ENCODE results near the gene TAS2R10. TPM values are rescaled to one million over a fixed set of nuclear protein-coding genes. Genes with fewer than 3 reads are reported as not detected.
"Not testable (repeated sequence)": the region's sequence is repeated elsewhere in the genome, so short reads cannot be mapped to it uniquely, and the experiment has no call there.

Gene TAS2R10
- total RNA-seq, 3 donors from 2014 or later: 0.18 to 0.19 TPM; not detected in 1

GRCh38 chr12:10811883-10812536 lies 14.1 kb downstream of the TAS2R10 start:
- ATAC-seq (no peak), DNase-seq (no peak)
- no peak overlapping the region for H3K4me3 Mint-ChIP-seq
- no peaks in the 10 kb centered on the region for H3K4me1 Mint-ChIP-seq (ENCODE audit: low read depth)
- peaks cover 14% of the 10 kb centered on the region for H3K27me3 Mint-ChIP-seq (ENCODE audit: low read depth)
- no peaks in the 10 kb centered on the region for H3K36me3 Mint-ChIP-seq (ENCODE audit: insufficient read depth)
- no peaks in the 10 kb centered on the region for H3K9me3 Mint-ChIP-seq

- Mint-ChIP-seq H3K4me1 (ENCODE audit: low read depth) (no peaks in the 10 kb centered on the region), H3K9me3 (no peaks in the 10 kb centered on the region), H3K36me3 (ENCODE audit: insufficient read depth) (no peaks in the 10 kb centered on the region), H3K4me3 (no peak within 1 kb of the TSS), H3K27me3 (ENCODE audit: low read depth) (peaks cover 10% of the 10 kb centered on the region)
- DNase-seq (no peak), ATAC-seq (no peak)
These were observed 16.1 kb downstream of the TAS2R10 start, which contains the start of gene TAS2R9 for GRCh38 chr12:10810068-10810467. TAS2R9 (minus strand) TSS chr12:10810168; CDS start chr12:10810075, 93 bp downstream.

- no peaks in the 10 kb centered on the region for H3K9me3 Mint-ChIP-seq
- H3K36me3 Mint-ChIP-seq (ENCODE audit: insufficient read depth): no peaks in the 10 kb centered on the region
- H3K27me3 Mint-ChIP-seq (ENCODE audit: low read depth): peaks cover 14% of the 10 kb centered on the region
- ATAC-seq (no peak), DNase-seq (no peak)
- no peaks in the 10 kb centered on the region for H3K4me1 Mint-ChIP-seq (ENCODE audit: low read depth)
- no peak within 1 kb of the TSS for H3K4me3 Mint-ChIP-seq
These were observed 19.0 kb downstream of the TAS2R10 start, which contains the start of gene TAS2R8 for GRCh38 chr12:10807186-10807585. TAS2R8 (minus strand) TSS chr12:10807286; CDS start chr12:10806980, 306 bp downstream.

GRCh38 chr12:10802587-10802986 lies 23.6 kb downstream of the TAS2R10 start, which contains the start of gene TAS2R7:
TAS2R7 (minus strand) TSS chr12:10802627; CDS start chr12:10802570, 57 bp downstream.
- no peak for DNase-seq
- Mint-ChIP-seq H3K4me3 (no peak within 1 kb of the TSS), H3K9me3 (no peaks in the 10 kb centered on the region), H3K27me3 (ENCODE audit: low read depth) (peaks cover 24% of the 10 kb centered on the region), H3K4me1 (ENCODE audit: low read depth) (no peaks in the 10 kb centered on the region), H3K36me3 (ENCODE audit: insufficient read depth) (no peaks in the 10 kb centered on the region)
- ATAC-seq: no peak

- peaks cover 30% of the 10 kb centered on the region for H3K27me3 Mint-ChIP-seq (ENCODE audit: low read depth)
- no peak overlapping the region for H3K4me3 Mint-ChIP-seq
- DNase-seq (no peak), ATAC-seq (no peak)
- H3K4me1 Mint-ChIP-seq (ENCODE audit: low read depth): no peaks in the 10 kb centered on the region
- no peaks in the 10 kb centered on the region for H3K36me3 Mint-ChIP-seq (ENCODE audit: insufficient read depth)
- no peaks in the 10 kb centered on the region for H3K9me3 Mint-ChIP-seq
These were observed 24.4 kb downstream of the TAS2R10 start for GRCh38 chr12:10801741-10802140.

- peaks cover 18% of the 10 kb centered on the region for H3K27me3 Mint-ChIP-seq (ENCODE audit: low read depth)
- ATAC-seq (no peak), DNase-seq (no peak)
- H3K36me3 Mint-ChIP-seq (ENCODE audit: insufficient read depth): no peaks in the 10 kb centered on the region
- no peaks in the 10 kb centered on the region for H3K9me3 Mint-ChIP-seq
- H3K4me1 Mint-ChIP-seq (ENCODE audit: low read depth): no peaks in the 10 kb centered on the region
- no peak overlapping the region for H3K4me3 Mint-ChIP-seq
These were observed 31.9 kb downstream of the TAS2R10 start for GRCh38 chr12:10794222-10794621.

- not testable (repeated sequence) for ATAC-seq; H3K4me3 Mint-ChIP-seq; H3K36me3 Mint-ChIP-seq (ENCODE audit: insufficient read depth); H3K9me3 Mint-ChIP-seq; H3K4me1 Mint-ChIP-seq (ENCODE audit: low read depth); DNase-seq
- H3K27me3 Mint-ChIP-seq (ENCODE audit: low read depth): peaks cover 12% of the 10 kb centered on the region
These were observed 34.4 kb downstream of the TAS2R10 start for GRCh38 chr12:10791769-10792168.

GRCh38 chr12:10783252-10783651 lies 42.9 kb downstream of the TAS2R10 start:
- ATAC-seq: no peak
- no peak for DNase-seq
- H3K27me3 Mint-ChIP-seq (ENCODE audit: low read depth): peaks cover 6% of the 10 kb centered on the region

GRCh38 chr12:10779103-10779502 lies 47.1 kb downstream of the TAS2R10 start:
- DNase-seq: no peak
- peaks cover 8% of the 10 kb centered on the region for H3K27me3 Mint-ChIP-seq (ENCODE audit: low read depth)
- no peak overlapping the region for H3K4me3 Mint-ChIP-seq
- no peaks in the 10 kb centered on the region for H3K4me1 Mint-ChIP-seq (ENCODE audit: low read depth)
- H3K36me3 Mint-ChIP-seq (ENCODE audit: insufficient read depth): no peaks in the 10 kb centered on the region
- H3K9me3 Mint-ChIP-seq: no peaks in the 10 kb centered on the region
- no peak for ATAC-seq

More at GRCh38 chr12:10783252-10783651, 42.9 kb downstream of the TAS2R10 start:
- no peaks in the 10 kb centered on the region for H3K36me3 Mint-ChIP-seq (ENCODE audit: insufficient read depth)
- H3K9me3 Mint-ChIP-seq: no peaks in the 10 kb centered on the region
- no peak overlapping the region for H3K4me3 Mint-ChIP-seq
- no peaks in the 10 kb centered on the region for H3K4me1 Mint-ChIP-seq (ENCODE audit: low read depth)

Other genes starting within 250 kb of the TAS2R10 start
- 100 to 1,000 TPM in 1 of 3 donors, 10 to 100 TPM in 2; 78.1 to 104 (median 98.0) TPM for gene MAGOHB, start 212.7 kb downstream of the TAS2R10 start, total RNA-seq
- under 1 TPM; 0.25 to 0.33 (median 0.32) TPM for gene STYK1, start 152.3 kb downstream of the TAS2R10 start, total RNA-seq
- gene YBX3, start 103.0 kb downstream of the TAS2R10 start, total RNA-seq: 100 to 1,000 TPM; 135 to 253 (median 179) TPM
- gene TAS2R7, start 23.7 kb downstream of the TAS2R10 start, total RNA-seq: not detected
- not detected for gene TAS2R8, start 19.1 kb downstream of the TAS2R10 start, total RNA-seq
- not detected for gene TAS2R9, start 16.2 kb downstream of the TAS2R10 start, total RNA-seq
- 1 to 10 TPM in 1 of 3 donors, under 1 TPM in 2; 0.32 to 1.3 (median 0.91) TPM for gene PRR4, start 23.1 kb upstream of the TAS2R10 start, total RNA-seq
- 10 to 100 TPM in 2 of 3 donors, 1 to 10 TPM in 1; 8.6 to 12.5 (median 10.4) TPM for gene PRH1, start 57.9 kb upstream of the TAS2R10 start, total RNA-seq
- gene TAS2R13, start 83.2 kb upstream of the TAS2R10 start, total RNA-seq: under 1 TPM; 0.19 to 0.26 (median 0.23) TPM
- under 1 TPM in 1 of 3 donors, not detected in 2; 0.34 TPM for gene PRH2, start 102.9 kb upstream of the TAS2R10 start, total RNA-seq
- gene TAS2R14, start 112.9 kb upstream of the TAS2R10 start, total RNA-seq: 1 to 10 TPM in 2 of 3 donors, under 1 TPM in 1; 0.89 to 1.3 (median 1.0) TPM
- gene TAS2R50, start 160.6 kb upstream of the TAS2R10 start, total RNA-seq: under 1 TPM in 1 of 3 donors, not detected in 2; 0.35 TPM
- under 1 TPM; 0.53 to 0.63 (median 0.61) TPM for gene TAS2R20, start 171.9 kb upstream of the TAS2R10 start, total RNA-seq
- 1 to 10 TPM in 1 of 3 donors, under 1 TPM in 2; 0.87 to 1.1 (median 0.95) TPM for gene TAS2R19, start 196.3 kb upstream of the TAS2R10 start, total RNA-seq
- 1 to 10 TPM in 1 of 3 donors, under 1 TPM in 2; 0.86 to 1.0 (median 0.98) TPM for gene TAS2R31, start 205.0 kb upstream of the TAS2R10 start, total RNA-seq
- gene TAS2R46, start 235.9 kb upstream of the TAS2R10 start, total RNA-seq: under 1 TPM; 0.58 to 0.82 (median 0.66) TPM